GM12878 (cell line): Measurements from ENCODE around the gene ANKFY1. TPM values are rescaled to one million over a fixed set of nuclear protein-coding genes. Genes with fewer than 3 reads are reported as not detected.

Experiments used
- ATAC-seq: fragments of 200-7000 bp; cut with Tn5 transposase; 3 replicates; pipeline ENCODE4 v1.9.1; 2020; ENCODE audit warnings: mild to moderate bottlenecking, moderate library complexity
- BruUV-seq: library from RNA; stranded (reverse); fragments of 400-500 nt; replicated peaks from 2 replicates; lab custom pipeline; 2021; lab: Mats Ljungman, UMichigan
- CTCF ChIA-PET: fragments of 300-600 bp; sonication (Branson Sonifier 250); formaldehyde crosslinking; extraction: SDS; loops from one replicate; lab custom pipeline; 2021; ENCODE audit warnings: inconsistent platforms; lab: Yijun Ruan, JAX
- POLR2A ChIA-PET: fragments of 350-600 bp; formaldehyde crosslinking; extraction: SDS; loops from one replicate; lab custom pipeline; 2021; ENCODE audit warnings: inconsistent platforms; lab: Charles Lee
- RAD21 ChIA-PET: fragments of 300-600 bp; sonication (Branson Sonifier 250); formaldehyde crosslinking; loops from one replicate; lab custom pipeline; 2023; ENCODE audit warnings: antibody characterized with exemption; ENCODE audit not compliant: unreplicated experiment; lab: Charles Lee
- SMC1A ChIA-PET: fragments of 300-600 bp; sonication (Branson Sonifier 250); formaldehyde crosslinking; loops from one replicate; lab custom pipeline; 2023; ENCODE audit not compliant: unreplicated experiment, uncharacterized antibody; lab: Charles Lee
- DNase-seq: peaks from one replicate; pipeline ENCODE4 v3.0.0-alpha.2; 2011; ENCODE audit warnings: low read depth, low spot score
- FAIRE-seq: peaks from 3 replicates; lab custom pipeline; 2011; peaks lifted over from hg19 to GRCh38; lab: Jason Lieb, UNC
- H2AFZ ChIP-seq: 2 replicates; pipeline ENCODE4 v1.6.0; 2011; ENCODE audit warnings: low read depth, low read length, control low read depth; ENCODE audit not compliant: control insufficient read depth
- H3K27ac ChIP-seq: 2 replicates; pipeline ENCODE4 v1.5.1; 2011; ENCODE audit warnings: control low read depth; ENCODE audit not compliant: control insufficient read depth, insufficient read depth
- H3K27me3 ChIP-seq, 2 experiments: replicated peaks in 1 of 2; 2 replicates each; pipeline versions ENCODE4 v1.6.0 to v1.6.1; 2011; ENCODE audit warnings: low read length in 1 of 2; ENCODE audit not compliant: control insufficient read depth in 2 of 2, insufficient read depth in 2 of 2
- H3K36me3 ChIP-seq, 2 experiments: 2 replicates each; pipeline ENCODE4 v1.5.1; 2011; ENCODE audit warnings: low read length in 1 of 2; ENCODE audit not compliant: control insufficient read depth in 2 of 2, insufficient read depth in 2 of 2
- H3K4me1 ChIP-seq: 2 replicates; pipeline ENCODE4 v1.6.1; 2011; ENCODE audit warnings: mild to moderate bottlenecking, low read length, moderate library complexity, mixed read lengths; ENCODE audit not compliant: control insufficient read depth, insufficient read depth
- H3K4me2 ChIP-seq: 2 replicates; pipeline ENCODE4 v1.6.0; 2011; ENCODE audit warnings: control low read depth; ENCODE audit not compliant: control insufficient read depth, insufficient read depth
- H3K4me3 ChIP-seq: fragments of 200-600 bp; sonication (generic); 2 replicates; pipeline ENCODE4 v1.5.1; 2016
- H3K79me2 ChIP-seq: 2 replicates; pipeline ENCODE4 v1.6.0; 2011; ENCODE audit warnings: low read length; ENCODE audit not compliant: control insufficient read depth, insufficient read depth
- H3K9ac ChIP-seq: 2 replicates; pipeline ENCODE4 v1.8.0; 2011; ENCODE audit warnings: low read length, control low read depth, mixed read lengths; ENCODE audit not compliant: control insufficient read depth, insufficient read depth
- H3K9me3 ChIP-seq: replicated peaks from 3 replicates; pipeline ENCODE4 v1.5.1; 2011; ENCODE audit warnings: mild to moderate bottlenecking, low read length; ENCODE audit not compliant: control insufficient read depth, insufficient read depth
- H4K20me1 ChIP-seq: 2 replicates; pipeline ENCODE4 v1.6.0; 2011; ENCODE audit not compliant: control insufficient read depth, insufficient read depth
- EED ChIP-seq: sonication (generic); IDR thresholded peaks from 2 replicates; pipeline ENCODE4 v1.6.1; 2016; ENCODE audit warnings: antibody characterized with exemption, low read depth
- IRF5 ChIP-seq: fragments of 450-650 bp; IDR thresholded peaks from 2 replicates; pipeline ENCODE4 v1.6.1; 2017; ENCODE audit warnings: borderline replicate concordance
- NFYA ChIP-seq: IDR thresholded peaks from 2 replicates; pipeline ENCODE4 v1.6.1; 2011; ENCODE audit warnings: low read depth, mild to moderate bottlenecking, low read length, improper control_type of control experiment, borderline replicate concordance
- RBBP5 ChIP-seq: fragments of 200-600 bp; sonication (generic); conservative IDR thresholded peaks from 2 replicates; pipeline ENCODE4 v1.6.1; 2016
- USF1 ChIP-seq: IDR thresholded peaks from 2 replicates; pipeline ENCODE4 v1.6.1; 2011; ENCODE audit warnings: borderline replicate concordance, low read depth, mild to moderate bottlenecking, moderate library complexity, mixed read lengths, low read length; ENCODE audit not compliant: insufficient read depth; ENCODE audit errors: extremely low read length
- WGBS: methylation state at CpG from one replicate; pipeline ENCODE4 v1.1.6; 2016; ENCODE audit warnings: low lambda C conversion rate; ENCODE audit not compliant: insufficient replicate concordance, insufficient coverage; ENCODE audit errors: missing lambda C conversion rate; 5-methylcytosine and 5-hydroxymethylcytosine counted together
- in situ Hi-C: fragments of 300-500 bp; cut with MboI; formaldehyde crosslinking; loops from 9 replicates; pipeline ENCODE4 v1.14.3; 2018; ENCODE audit warnings: mixed read lengths
- intact Hi-C: fragments of 100-400 bp; cut with micrococcal nuclease; formaldehyde crosslinking; loops from one replicate; pipeline ENCODE4 v1.14.2; 2022; ENCODE audit not compliant: unreplicated experiment
- polyA plus RNA-seq, 11 experiments: library from polyadenylated mRNA; depleted of rRNA in 4 of 11; unstranded in 6 of 11; stranded (reverse) in 5 of 11; fragments of >200 nt; fragmentation: Nextera tagmentation in 4 of 11; fragmentation: Illumina TruSeq in 1 of 11; extraction: Ambion mirVana in 4 of 11; extraction: Trizol in 1 of 11; gene quantifications; 1 replicate in 1 of 11; 2 replicates in 10 of 11; pipeline versions ENCODE4 v1.2.1 to v1.2.3, GENCODE V29; 2011 to 2016; ENCODE audit warnings: inconsistent platforms in 2 of 11, missing spikeins in 2 of 11, low read depth in 1 of 11
- total RNA-seq, 4 experiments: library from RNA; depleted of rRNA in 3 of 4; stranded (reverse); fragments of >200 nt in 3 of 4; fragmentation: Illumina TruSeq in 1 of 4; extraction: Trizol in 1 of 4; gene quantifications; 2 replicates each; pipeline versions ENCODE4 v1.2.1 to v1.2.3, GENCODE V29; 2013 to 2021
- TF ChIP-seq, protein P1 (sequence below): IDR thresholded peaks from 2 replicates; pipeline ENCODE4 v1.6.1; 2012; ENCODE audit warnings: low read depth, low read length, improper control_type of control experiment

ANKFY1 gene
- total and polyA plus RNA-seq, 10 of the 15 experiments (the other 5 are each of a cell fraction or from before 2014, with no cell fraction given): 3.0 to 27.7 (median 16.4) TPM

DNA sequence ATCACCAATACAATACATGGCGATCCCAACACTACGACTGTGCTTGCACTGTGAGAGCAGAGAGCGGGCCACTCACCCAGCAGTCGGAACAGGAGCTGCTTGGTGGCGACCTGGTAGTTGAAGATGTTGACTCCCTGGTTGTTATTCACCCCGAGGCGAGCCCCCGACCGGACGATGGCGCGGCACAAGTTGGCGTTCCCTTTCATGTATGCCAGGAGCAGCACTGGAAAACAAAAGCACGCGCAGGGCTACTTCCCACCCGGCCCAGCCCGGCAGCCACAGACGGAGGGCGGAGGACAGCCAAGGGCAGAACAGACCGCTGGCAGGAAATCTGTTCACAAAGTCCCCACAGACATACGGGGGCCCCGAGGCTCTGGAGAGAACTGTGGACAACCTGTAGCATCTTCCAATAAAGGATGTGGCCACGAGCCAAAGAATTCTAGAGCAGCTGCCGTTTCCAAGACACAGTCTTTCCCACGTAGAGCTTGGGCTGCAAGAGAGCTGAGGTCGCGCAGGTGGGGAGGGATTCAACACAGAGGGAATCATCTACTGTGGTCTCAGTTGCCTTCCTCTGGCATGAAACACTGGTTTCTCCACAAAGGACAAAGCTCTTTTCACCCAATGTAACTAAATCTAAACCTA lies 93.0 kb downstream of the ANKFY1 start:
- ChIA-PET RAD21 (no interaction called here), POLR2A (interaction anchor here (0.6 kb wide), 1 partner anchor 271 kb away, joined by 3 read pairs; no protein-coding TSS in a partner anchor), CTCF (no interaction called here), SMC1A (no interaction called here)
- ATAC-seq (no peak), DNase-seq (no peak), FAIRE-seq (no peak)
- BruUV-seq: no TSS peak
- H3K79me2 ChIP-seq: no peaks in the 10 kb centered on the region
- H2AFZ ChIP-seq: no peak overlapping the region
- no peaks in the 10 kb centered on the region for H3K9me3 ChIP-seq
- H3K4me1 ChIP-seq: no peaks in the 10 kb centered on the region
- in situ Hi-C loops (no loop called here), intact Hi-C loops (no loop called here)
- H3K27ac ChIP-seq: no peak overlapping the region
- no peak overlapping the region for H3K9ac ChIP-seq
- TF ChIP-seq EED (no peak), USF1 (no peak), IRF5 (no peak), RBBP5 (no peak), NFYA (no peak)
- TF ChIP-seq, protein P1, sequence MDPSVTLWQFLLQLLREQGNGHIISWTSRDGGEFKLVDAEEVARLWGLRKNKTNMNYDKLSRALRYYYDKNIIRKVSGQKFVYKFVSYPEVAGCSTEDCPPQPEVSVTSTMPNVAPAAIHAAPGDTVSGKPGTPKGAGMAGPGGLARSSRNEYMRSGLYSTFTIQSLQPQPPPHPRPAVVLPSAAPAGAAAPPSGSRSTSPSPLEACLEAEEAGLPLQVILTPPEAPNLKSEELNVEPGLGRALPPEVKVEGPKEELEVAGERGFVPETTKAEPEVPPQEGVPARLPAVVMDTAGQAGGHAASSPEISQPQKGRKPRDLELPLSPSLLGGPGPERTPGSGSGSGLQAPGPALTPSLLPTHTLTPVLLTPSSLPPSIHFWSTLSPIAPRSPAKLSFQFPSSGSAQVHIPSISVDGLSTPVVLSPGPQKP: no peak
- no peak overlapping the region for H3K4me2 ChIP-seq
- 96% methylated on average over 27 of the region's 27 CpGs for WGBS
- H3K27me3 ChIP-seq: no peaks in the 10 kb centered on the region
- peaks cover 43 to 44% of the 10 kb centered on the region in 2 experiments for H3K36me3 ChIP-seq
- no peak overlapping the region for H3K4me3 ChIP-seq
- no peaks in the 10 kb centered on the region for H4K20me1 ChIP-seq
